IMR-90 (cell line): ENCODE measurements around the gene COQ8A. TPM values are rescaled to one million over a fixed set of nuclear protein-coding genes. Genes with fewer than 3 reads are reported as not detected.

Experiments
- ATAC-seq: fragments of 200-7000 bp; cut with Tn5 transposase; 2 replicates; pipeline ENCODE4 v1.9.1; 2020; ENCODE audit warnings: low read depth, mild to moderate bottlenecking, moderate library complexity
- BruUV-seq: library from RNA; stranded (reverse); fragments of 400-500 nt; replicated peaks from 2 replicates; lab custom pipeline; 2021; lab: Mats Ljungman, UMichigan
- CTCF ChIA-PET: fragments of 300-600 bp; formaldehyde crosslinking; extraction: SDS; loops from one replicate; lab custom pipeline; 2021; ENCODE audit warnings: antibody characterized with exemption; lab: Yijun Ruan, JAX
- POLR2A ChIA-PET: fragments of 300-600 bp; sonication (Branson Sonifier 250); formaldehyde crosslinking; loops from one replicate; lab custom pipeline; 2022; ENCODE audit warnings: antibody characterized with exemption; ENCODE audit not compliant: unreplicated experiment; lab: Charles Lee
- DNase-seq: peaks from one replicate; pipeline ENCODE4 v3.0.0; 2013
- H2AFZ ChIP-seq: replicated peaks from 2 replicates; pipeline ENCODE3; 2013; ENCODE audit warnings: low read length, mild to moderate bottlenecking; ENCODE audit not compliant: poor library complexity
- H2AK5ac ChIP-seq: 2 replicates; pipeline ENCODE4 v1.6.1; 2013; ENCODE audit warnings: low read depth, low read length, inconsistent platforms
- H2AK9ac ChIP-seq: replicated peaks from 2 replicates; pipeline ENCODE3; 2013; ENCODE audit warnings: mild to moderate bottlenecking, low read depth, low read length, moderate library complexity; ENCODE audit not compliant: poor library complexity
- H2BK120ac ChIP-seq: 2 replicates; pipeline ENCODE4 v1.6.1; 2013; ENCODE audit warnings: low read depth, low read length, inconsistent platforms
- H2BK15ac ChIP-seq: 3 replicates; pipeline ENCODE4 v1.6.1; 2013; ENCODE audit warnings: low read depth, low read length, inconsistent platforms
- H2BK20ac ChIP-seq: 2 replicates; pipeline ENCODE4 v1.6.1; 2013; ENCODE audit warnings: low read depth, mild to moderate bottlenecking, inconsistent platforms, low read length, moderate library complexity
- H2BK5ac ChIP-seq: 2 replicates; pipeline ENCODE4 v1.6.1; 2013; ENCODE audit warnings: mild to moderate bottlenecking, low read depth, low read length, inconsistent platforms; ENCODE audit not compliant: poor library complexity, severe bottlenecking
- H3K14ac ChIP-seq: replicated peaks from 2 replicates; pipeline ENCODE4 v1.6.1; 2013; ENCODE audit warnings: low read depth, low read length, inconsistent platforms
- H3K18ac ChIP-seq: 2 replicates; pipeline ENCODE4 v1.6.1; 2013; ENCODE audit warnings: low read depth, low read length, control low read depth
- H3K23ac ChIP-seq: 2 replicates; pipeline ENCODE4 v1.6.1; 2013; ENCODE audit warnings: low read depth, low read length, inconsistent platforms
- H3K27ac ChIP-seq: 2 replicates; pipeline ENCODE4 v1.5.1; 2013; ENCODE audit warnings: mild to moderate bottlenecking, control low read depth, low read length; ENCODE audit not compliant: insufficient read depth
- H3K27me3 ChIP-seq: 2 replicates; pipeline ENCODE4 v1.6.1; 2013; ENCODE audit warnings: low read length; ENCODE audit not compliant: control insufficient read depth, insufficient read depth
- H3K36me3 ChIP-seq: 2 replicates; pipeline ENCODE4 v1.6.1; 2013; ENCODE audit warnings: low read length, mixed read lengths; ENCODE audit not compliant: control insufficient read depth, insufficient read depth
- H3K4ac ChIP-seq: 2 replicates; pipeline ENCODE4 v1.6.1; 2013; ENCODE audit warnings: low read depth, low read length, inconsistent platforms
- H3K4me1 ChIP-seq: 2 replicates; pipeline ENCODE4 v1.6.1; 2013; ENCODE audit warnings: low read length, mixed read lengths; ENCODE audit not compliant: control insufficient read depth, insufficient read depth
- H3K4me2 ChIP-seq: 2 replicates; pipeline ENCODE4 v1.6.1; 2013; ENCODE audit warnings: low read depth, mild to moderate bottlenecking, control low read depth, low read length, moderate library complexity
- H3K4me3 ChIP-seq: 2 replicates; pipeline ENCODE4 v1.5.1; 2013; ENCODE audit warnings: low read depth, mild to moderate bottlenecking, control low read depth, low read length, moderate library complexity; ENCODE audit not compliant: insufficient read depth
- H3K56ac ChIP-seq: 2 replicates; pipeline ENCODE4 v1.6.1; 2013; ENCODE audit warnings: low read length, inconsistent platforms; ENCODE audit not compliant: insufficient read depth; ENCODE audit errors: extremely low read depth
- H3K79me1 ChIP-seq, 2 experiments: 2 replicates each; pipeline ENCODE4 v1.6.1; 2013; ENCODE audit warnings: low read length in 2 of 2, inconsistent platforms in 1 of 2, low read depth in 1 of 2
- H3K9ac ChIP-seq: 2 replicates; pipeline ENCODE4 v1.6.1; 2013; ENCODE audit warnings: low read depth, low read length, control low read depth
- H3K9me1 ChIP-seq: 2 replicates; pipeline ENCODE4 v1.6.1; 2013; ENCODE audit warnings: low read length, inconsistent platforms; ENCODE audit not compliant: insufficient read depth
- H3K9me3 ChIP-seq: 2 replicates; pipeline ENCODE4 v1.6.1; 2013; ENCODE audit warnings: low read length; ENCODE audit not compliant: control insufficient read depth, insufficient read depth
- H4K20me1 ChIP-seq: 2 replicates; pipeline ENCODE4 v1.6.1; 2013; ENCODE audit warnings: low read length, inconsistent platforms; ENCODE audit not compliant: insufficient read depth
- H4K5ac ChIP-seq: 2 replicates; pipeline ENCODE4 v1.6.1; 2013; ENCODE audit warnings: mild to moderate bottlenecking, low read depth, low read length, control low read depth
- H4K8ac ChIP-seq, 2 experiments: 2 replicates each; pipeline ENCODE4 v1.6.1; 2013; ENCODE audit warnings: low read depth in 2 of 2, low read length in 2 of 2, control low read depth in 1 of 2, inconsistent platforms in 1 of 2
- H4K91ac ChIP-seq: 2 replicates; pipeline ENCODE4 v1.6.1; 2013; ENCODE audit warnings: low read depth, low read length, inconsistent platforms; ENCODE audit not compliant: insufficient read depth
- CTCF ChIP-seq: conservative IDR thresholded peaks from 2 replicates; pipeline ENCODE4 v1.5.1; 2012; ENCODE audit warnings: mild to moderate bottlenecking, low read depth, low read length, improper control_type of control experiment
- MAZ ChIP-seq: IDR thresholded peaks from 2 replicates; pipeline ENCODE4 v1.6.1; 2012; ENCODE audit warnings: low read depth, mild to moderate bottlenecking, low read length, improper control_type of control experiment, moderate library complexity, borderline replicate concordance
- NFE2L2 ChIP-seq: fragments of 150-350 bp; IDR thresholded peaks from 2 replicates; pipeline ENCODE4 v1.6.1; 2016; ENCODE audit warnings: low read depth, mild to moderate bottlenecking, low read length
- RFX5 ChIP-seq: IDR thresholded peaks from 2 replicates; pipeline ENCODE4 v1.8.0; 2012; ENCODE audit warnings: low read depth, mild to moderate bottlenecking, low read length, moderate library complexity
- WGBS, 2 experiments: methylation state at CpG; one replicate each; pipeline versions ENCODE4 v1.1.5 to v1.1.7; 2013; ENCODE audit warnings: missing lambda C conversion rate in 2 of 2; ENCODE audit not compliant: insufficient read length in 1 of 2; ENCODE audit errors: extremely low coverage in 2 of 2; 5-methylcytosine and 5-hydroxymethylcytosine counted together
- dilution Hi-C: fragments of 300-500 bp; cut with HindIII; formaldehyde crosslinking; loops from one replicate; pipeline ENCODE4 v1.14.3; 2018; ENCODE audit warnings: low sequenced_read_pairs; ENCODE audit not compliant: unreplicated experiment
- in situ Hi-C: fragments of 300-500 bp; cut with MboI; formaldehyde crosslinking; loops from 3 replicates; pipeline ENCODE4 v1.14.3; 2019; ENCODE audit warnings: low sequenced_read_pairs, inconsistent platforms, mixed read lengths
- intact Hi-C: fragments of 100-400 bp; cut with micrococcal nuclease; formaldehyde crosslinking; loops from 2 replicates; pipeline ENCODE4 v1.10.0; 2022
- polyA plus RNA-seq, 3 experiments: library from polyadenylated mRNA; depleted of rRNA; stranded (reverse); fragments of >200 nt; gene quantifications; 2 replicates each; pipeline ENCODE4 v1.2.3, GENCODE V29; 2012; ENCODE audit warnings: low replicate concordance in 1 of 3
- total RNA-seq: library from RNA; depleted of rRNA; stranded (reverse); fragments of >200 nt; gene quantifications from 2 replicates; pipeline ENCODE4 v1.2.3, GENCODE V29; 2012

Gene COQ8A
- total and polyA plus RNA-seq, 2 of the 4 experiments (the other 2 are of a cell fraction): 3.8 to 6.1 TPM

GRCh38 chr1:226946285-226946684 lies 6.2 kb downstream of the COQ8A start:
- Histone ChIP-seq H4K5ac (no peak overlapping the region), H2AFZ (peak overlapping the region; percentile 52), H2AK5ac (no peak overlapping the region), H3K4ac (no peak overlapping the region), H3K9ac (no peak overlapping the region), H3K4me3 (no peak overlapping the region), H3K4me2 (no peak overlapping the region), H3K4me1 (peaks cover 6% of the 10 kb centered on the region; the same call in 1 of the 2 replicates), H3K9me1 (no peaks in the 10 kb centered on the region; the same call in 1 of the 2 replicates), H2BK5ac (no peak overlapping the region), H3K36me3 (no peaks in the 10 kb centered on the region), H2BK15ac (no peak overlapping the region), H4K91ac (no peak overlapping the region), H4K20me1 (no peaks in the 10 kb centered on the region), H2BK20ac (no peak overlapping the region), H3K27me3 (no peaks in the 10 kb centered on the region), H3K79me1 (no peaks in the 10 kb centered on the region), H3K18ac (no peak overlapping the region), H3K56ac (no peak overlapping the region), H4K8ac (no peak overlapping the region), H3K27ac (no peak overlapping the region), H2BK120ac (no peak overlapping the region), H3K9me3 (no peaks in the 10 kb centered on the region), H3K23ac (no peak overlapping the region), H3K14ac (no peak overlapping the region), H2AK9ac (no peak overlapping the region)
- intact Hi-C loops (no loop called here), in situ Hi-C loops (no loop called here), dilution Hi-C loops (no loop called here)
- BruUV-seq: no TSS peak
- ATAC-seq (no peak), DNase-seq (no peak)
- ChIA-PET CTCF (interaction anchor here (1.1 kb wide), 1 partner anchor 28 kb away, joined by 4 read pairs; no protein-coding TSS in a partner anchor), POLR2A (no interaction called here)
- TF ChIP-seq MAZ (no peak), CTCF (no peak), RFX5 (no peak), NFE2L2 (no peak)
- 80% methylated on average over 2 of the region's 9 CpGs; no CpG with 5 or more reads in 1 of the 2 experiments for WGBS, 2 experiments
